Measurements from ENCODE around the gene TDO2.

The TDO2 gene

DNA sequence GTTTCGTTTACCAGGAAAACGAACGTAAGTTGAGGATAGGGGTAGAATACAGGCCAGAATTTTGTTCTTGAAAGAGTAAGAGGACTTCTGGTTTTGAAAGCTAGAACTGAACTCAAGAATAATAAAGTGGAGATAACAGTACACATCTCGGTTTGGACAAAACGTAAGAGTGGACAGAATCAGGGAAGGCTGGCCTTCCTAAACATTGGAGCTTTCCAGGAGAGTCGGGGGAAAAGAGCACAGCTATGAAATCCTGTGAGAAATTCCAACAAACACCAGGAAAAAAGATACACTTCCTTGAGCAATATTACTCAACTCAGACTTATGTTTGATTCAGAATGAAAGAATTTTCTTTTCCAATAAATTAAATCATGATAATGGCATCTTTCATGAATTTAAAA lies 49.0 kb downstream of the TDO2 start:
- H3K27me3 ChIP-seq, result peaks cover 5% of the 10 kb centered on the region; the same call in 1 of the 2 replicates
- TF ChIP-seq, protein P1, sequence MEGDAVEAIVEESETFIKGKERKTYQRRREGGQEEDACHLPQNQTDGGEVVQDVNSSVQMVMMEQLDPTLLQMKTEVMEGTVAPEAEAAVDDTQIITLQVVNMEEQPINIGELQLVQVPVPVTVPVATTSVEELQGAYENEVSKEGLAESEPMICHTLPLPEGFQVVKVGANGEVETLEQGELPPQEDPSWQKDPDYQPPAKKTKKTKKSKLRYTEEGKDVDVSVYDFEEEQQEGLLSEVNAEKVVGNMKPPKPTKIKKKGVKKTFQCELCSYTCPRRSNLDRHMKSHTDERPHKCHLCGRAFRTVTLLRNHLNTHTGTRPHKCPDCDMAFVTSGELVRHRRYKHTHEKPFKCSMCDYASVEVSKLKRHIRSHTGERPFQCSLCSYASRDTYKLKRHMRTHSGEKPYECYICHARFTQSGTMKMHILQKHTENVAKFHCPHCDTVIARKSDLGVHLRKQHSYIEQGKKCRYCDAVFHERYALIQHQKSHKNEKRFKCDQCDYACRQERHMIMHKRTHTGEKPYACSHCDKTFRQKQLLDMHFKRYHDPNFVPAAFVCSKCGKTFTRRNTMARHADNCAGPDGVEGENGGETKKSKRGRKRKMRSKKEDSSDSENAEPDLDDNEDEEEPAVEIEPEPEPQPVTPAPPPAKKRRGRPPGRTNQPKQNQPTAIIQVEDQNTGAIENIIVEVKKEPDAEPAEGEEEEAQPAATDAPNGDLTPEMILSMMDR (IDR thresholded peaks at IDR 0.05; ENCODE audit: low read depth, low read length), result no peak
- H3K9me3 ChIP-seq, result no peaks in the 10 kb centered on the region
- H3K36me3 ChIP-seq, result no peaks in the 10 kb centered on the region; the same call in 1 of the 2 replicates
- no peak for DNase-seq
- H3K4me3 ChIP-seq (ENCODE audit: low read depth, low read length), result no peak overlapping the region
- H3K4me1 ChIP-seq, result no peaks in the 10 kb centered on the region

DNA sequence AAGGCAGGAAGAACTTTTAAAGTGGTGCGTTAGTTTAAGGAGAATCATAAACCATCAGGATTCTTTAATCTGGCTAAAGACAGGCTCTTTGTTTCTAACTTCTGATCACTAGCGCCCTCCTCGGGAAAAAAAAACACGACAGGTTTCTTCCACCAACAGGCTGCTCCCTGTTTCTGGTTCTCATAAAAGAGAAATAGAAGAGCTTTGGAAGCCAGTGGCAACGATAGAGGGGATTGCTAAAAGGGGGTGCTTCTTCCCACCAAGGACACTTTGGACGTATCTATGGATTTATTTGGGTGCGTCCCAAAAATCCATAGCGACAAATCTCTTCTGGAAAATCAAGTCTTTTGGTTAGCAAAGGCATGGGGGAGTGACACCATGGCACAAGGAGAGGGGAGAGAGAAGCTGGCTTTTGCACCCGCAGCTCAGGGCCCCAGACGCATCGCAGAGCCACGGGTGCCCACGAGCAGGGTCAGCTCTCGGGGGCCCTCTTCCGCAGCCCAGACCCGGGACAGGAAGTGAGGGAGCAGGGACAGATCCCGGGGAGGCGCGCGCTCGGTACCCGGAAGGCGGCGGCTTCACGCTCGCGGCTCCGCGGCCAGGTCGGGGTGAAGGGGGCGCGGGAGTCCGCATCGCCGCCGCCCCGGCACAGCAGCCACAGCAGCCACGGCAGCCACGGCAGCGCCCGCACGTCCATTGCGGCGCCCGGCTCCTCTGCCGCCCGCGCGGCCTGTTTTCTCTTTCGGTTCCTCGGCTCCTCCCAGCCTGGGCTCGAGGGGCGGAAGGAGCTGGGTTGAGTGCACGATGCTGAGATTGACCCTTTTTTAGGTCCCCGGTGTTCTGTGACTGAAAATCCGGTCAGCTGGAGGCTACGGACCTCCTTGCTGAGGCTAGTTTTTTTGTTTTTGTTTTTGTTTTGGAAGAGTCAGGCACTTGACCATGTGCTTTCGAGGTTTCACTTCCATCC lies 49.9 kb downstream of the TDO2 start, which contains the start of gene CTSO:
Gene CTSO, minus strand, starts transcription at position 716 of the 967 bp plus-strand sequence. Its CDS starts 19 bp downstream, at position 697.
- peak; percentile 80 for DNase-seq
- Histone ChIP-seq H3K4me1 (no peaks in the 10 kb centered on the region), H3K27me3 (peaks cover 6% of the 10 kb centered on the region; the same call in 1 of the 2 replicates), H3K4me3 (ENCODE audit: low read depth, low read length) (peak within 1 kb of the TSS; percentile 74), H3K9me3 (no peaks in the 10 kb centered on the region), H3K36me3 (no peaks in the 10 kb centered on the region; the same call in 1 of the 2 replicates)
- TF ChIP-seq, protein P1 (IDR thresholded peaks at IDR 0.05; ENCODE audit: low read depth, low read length), result peak; percentile 67

DNA sequence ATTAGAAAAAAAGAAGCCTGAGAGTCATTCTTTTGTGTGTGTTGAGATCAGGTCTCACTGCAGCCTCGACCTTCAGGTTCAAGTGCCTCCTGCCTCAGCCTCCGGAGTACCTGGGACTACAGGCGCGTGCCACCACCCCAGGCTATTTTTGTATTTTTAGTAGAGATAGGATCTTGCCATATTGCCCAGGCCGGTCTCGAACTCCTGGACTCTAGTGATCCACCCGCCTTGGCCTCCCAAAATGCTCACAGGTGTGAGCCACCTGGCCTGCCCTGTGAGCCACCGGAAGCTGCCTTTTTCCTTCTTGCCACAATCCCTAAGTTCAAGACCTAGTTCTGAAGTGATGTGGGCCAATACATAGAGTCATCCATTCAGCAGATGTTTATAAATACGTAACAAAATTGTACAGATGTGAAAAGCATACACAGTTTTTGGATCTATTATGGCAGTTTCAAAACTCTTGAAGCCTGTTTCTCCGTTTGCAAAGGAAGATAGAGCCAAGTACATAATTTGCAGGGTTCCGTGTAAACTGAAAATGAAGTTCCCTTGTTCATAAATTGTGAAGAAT lies 50.7 kb downstream of the TDO2 start:
- DNase-seq, result no peak
- Histone ChIP-seq H3K27me3 (peaks cover 6% of the 10 kb centered on the region; the same call in 1 of the 2 replicates), H3K4me1 (no peaks in the 10 kb centered on the region), H3K36me3 (no peaks in the 10 kb centered on the region; the same call in 1 of the 2 replicates), H3K9me3 (no peaks in the 10 kb centered on the region), H3K4me3 (ENCODE audit: low read depth, low read length) (peak overlapping the region; percentile 74)
- TF ChIP-seq, protein P1 (IDR thresholded peaks at IDR 0.05; ENCODE audit: low read depth, low read length), result no peak

DNA sequence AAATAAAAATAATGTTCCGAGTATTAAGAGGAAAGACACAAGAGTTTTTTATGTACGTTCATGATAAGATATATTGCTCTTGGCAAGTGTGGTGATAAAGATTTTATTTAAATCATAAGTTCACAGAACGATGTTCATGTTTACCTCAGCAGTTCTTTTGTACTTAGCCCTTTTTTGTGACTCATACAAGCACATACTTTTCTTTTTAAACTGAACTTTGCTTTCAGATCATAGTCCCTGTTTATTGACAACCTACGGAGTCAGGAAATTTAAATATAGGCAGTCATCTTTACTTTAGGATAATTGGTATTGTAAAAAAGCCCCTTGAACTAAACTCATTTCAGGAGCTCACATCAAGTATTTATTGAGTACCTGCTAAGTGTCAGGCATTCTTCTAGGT lies 51.4 kb downstream of the TDO2 start:
- DNase-seq, result no peak
- no peaks in the 10 kb centered on the region for H3K4me1 ChIP-seq
- TF ChIP-seq, protein P1 (IDR thresholded peaks at IDR 0.05; ENCODE audit: low read depth, low read length), result no peak
- H3K9me3 ChIP-seq, result no peaks in the 10 kb centered on the region
- H3K4me3 ChIP-seq (ENCODE audit: low read depth, low read length), result no peak overlapping the region
- H3K36me3 ChIP-seq, result no peaks in the 10 kb centered on the region; the same call in 1 of the 2 replicates
- peaks cover 6% of the 10 kb centered on the region; the same call in 1 of the 2 replicates for H3K27me3 ChIP-seq

DNA sequence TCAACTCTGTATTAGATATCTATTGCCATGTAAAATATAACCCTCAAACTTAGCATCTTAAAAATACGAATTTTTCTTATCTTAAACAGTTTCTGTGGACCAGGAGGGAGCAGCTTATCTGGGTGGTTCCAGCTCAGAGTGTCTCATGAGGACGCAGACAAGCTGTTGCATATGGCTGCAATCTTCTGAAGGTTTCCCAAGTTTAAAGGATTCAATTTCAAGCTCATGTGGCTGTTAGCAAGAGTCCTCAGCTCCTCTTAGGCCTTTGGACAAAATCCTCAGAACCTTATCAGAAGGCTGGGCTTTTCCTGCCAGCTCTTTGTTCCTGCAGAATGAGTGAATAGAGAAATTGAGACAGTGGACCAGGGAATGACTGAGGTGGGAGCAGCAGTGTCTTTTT lies 53.0 kb downstream of the TDO2 start:
- TF ChIP-seq, protein P1 (IDR thresholded peaks at IDR 0.05; ENCODE audit: low read depth, low read length), result no peak
- DNase-seq, result no peak
- Histone ChIP-seq H3K27me3 (peaks cover 3% of the 10 kb centered on the region; the same call in 1 of the 2 replicates), H3K9me3 (no peaks in the 10 kb centered on the region), H3K4me1 (no peaks in the 10 kb centered on the region), H3K4me3 (ENCODE audit: low read depth, low read length) (no peak overlapping the region), H3K36me3 (no peaks in the 10 kb centered on the region; the same call in 1 of the 2 replicates)
